NCI-H1105 (cell line): Measurements from ENCODE around the gene USP33.
A peak's percentile ranks its signal among the peaks of the same experiment; 100 is the strongest.
"Not testable (repeated sequence)": the region's sequence is repeated elsewhere in the genome, so short reads cannot be mapped to it uniquely, and the experiment has no call there.

ENCODE experiments used
- DNase-seq: peaks from one replicate; lab custom pipeline; 2025; lab: John Stamatoyannopoulos, UW

Gene USP33

GRCh38 chr1:77739235-77739634, 20.4 kb downstream of the USP33 start:
- no peak for DNase-seq

GRCh38 chr1:77732090-77732489, 27.6 kb downstream of the USP33 start:
- no peak for DNase-seq

GRCh38 chr1:77725706-77726105, 33.9 kb downstream of the USP33 start:
- no peak for DNase-seq

DNA sequence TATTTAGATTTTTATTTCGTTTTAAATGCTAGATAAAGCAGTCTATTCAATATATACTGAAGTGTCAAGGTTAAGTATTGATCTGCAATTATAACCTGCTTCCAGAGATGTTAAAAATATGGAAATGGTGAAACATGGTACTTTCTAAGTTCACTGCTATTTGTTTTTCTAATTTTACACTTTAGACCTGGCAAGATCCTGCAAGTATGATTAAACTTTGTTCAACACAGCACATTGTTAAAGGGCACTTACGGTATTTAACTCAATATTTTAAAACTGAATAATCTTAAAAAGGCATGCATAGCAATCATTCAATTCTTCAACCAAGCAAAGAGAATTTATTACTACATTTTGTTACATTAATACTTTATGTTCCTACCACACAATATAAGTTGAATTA, 41.5 kb downstream of the USP33 start:
- no peak for DNase-seq

GRCh38 chr1:77716065-77716464, 43.6 kb downstream of the USP33 start:
- no peak for DNase-seq

DNA sequence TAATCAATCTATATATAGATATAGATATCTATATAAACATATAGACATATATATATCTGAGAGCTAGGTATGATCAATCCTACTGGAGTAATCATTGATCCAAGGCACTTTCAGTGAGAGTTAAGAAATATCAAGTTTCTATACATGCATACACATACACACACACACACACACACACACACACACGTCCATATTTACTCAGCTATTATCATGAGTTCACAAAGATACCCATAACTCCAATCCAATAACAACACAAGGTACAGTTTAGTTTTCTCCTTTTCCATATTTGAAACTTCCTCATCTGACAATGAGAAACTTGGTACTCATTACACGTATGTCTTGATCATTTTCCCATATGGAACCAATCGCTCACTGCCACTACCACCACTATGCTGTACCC, 49.9 kb downstream of the USP33 start:
- no peak for DNase-seq

DNA sequence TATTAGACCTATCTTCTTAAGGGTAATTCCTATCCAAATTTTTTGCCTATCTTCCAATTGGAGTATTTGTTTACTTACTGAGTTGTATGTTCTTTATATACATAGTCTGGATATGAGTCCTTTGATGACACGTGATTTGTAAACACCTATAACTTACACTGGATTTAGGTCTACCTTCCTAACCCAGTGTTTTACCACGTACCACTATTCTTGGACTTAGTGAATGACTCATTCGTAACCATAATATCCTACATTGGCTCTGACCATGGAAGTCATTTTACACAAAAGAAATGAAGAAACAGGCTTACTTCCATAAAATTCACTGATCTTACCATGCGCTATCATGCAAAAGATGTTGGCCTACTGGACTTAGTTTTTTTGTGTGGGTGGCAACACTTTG, 53.3 kb downstream of the USP33 start:
- no peak for DNase-seq

GRCh38 chr1:77704736-77705135, 54.9 kb downstream of the USP33 start:
- DNase-seq, result no peak

DNA sequence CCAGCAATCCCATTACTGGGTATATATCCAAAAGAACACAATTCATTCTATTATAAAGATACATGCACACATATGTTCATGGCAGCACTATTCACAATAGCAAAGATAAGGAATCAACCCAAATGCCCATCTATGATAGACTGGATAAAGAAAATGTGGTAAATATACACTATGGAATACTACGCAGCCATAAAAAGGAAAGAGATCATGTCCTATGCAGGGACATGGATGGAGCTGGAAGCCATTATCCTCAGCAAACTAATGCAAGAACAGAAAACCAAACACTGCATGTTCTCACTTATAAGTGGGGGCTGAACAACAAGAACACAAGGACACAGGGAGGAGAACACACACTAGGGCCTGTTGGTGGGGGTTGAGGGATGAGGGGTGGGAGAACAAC, 60.0 kb downstream of the USP33 start:
- DNase-seq, result not testable (repeated sequence)

DNA sequence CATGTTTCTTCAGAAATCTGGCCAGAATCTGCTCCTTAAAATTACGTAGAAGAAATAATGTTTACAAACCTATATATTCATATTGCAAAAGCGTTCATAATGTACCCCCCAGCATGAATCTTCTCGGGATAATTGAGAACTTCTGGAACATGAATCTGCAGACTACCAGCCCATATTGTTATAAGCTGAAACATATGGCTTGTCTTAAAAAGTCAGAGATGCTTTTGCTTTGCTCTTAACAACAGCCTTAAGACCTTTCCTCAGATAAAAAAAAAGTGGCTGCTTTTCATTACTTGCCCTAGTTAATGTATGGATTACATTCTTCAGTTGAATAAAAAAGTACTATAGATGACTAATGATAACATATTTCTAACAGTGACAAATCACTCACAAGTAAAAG, 62.2 kb downstream of the USP33 start:
- DNase-seq, result no peak

GRCh38 chr1:77688939-77689338, 70.7 kb downstream of the USP33 start:
- DNase-seq, result no peak

GRCh38 chr1:77687519-77687906, 72.1 kb downstream of the USP33 start:
- no peak for DNase-seq

DNA sequence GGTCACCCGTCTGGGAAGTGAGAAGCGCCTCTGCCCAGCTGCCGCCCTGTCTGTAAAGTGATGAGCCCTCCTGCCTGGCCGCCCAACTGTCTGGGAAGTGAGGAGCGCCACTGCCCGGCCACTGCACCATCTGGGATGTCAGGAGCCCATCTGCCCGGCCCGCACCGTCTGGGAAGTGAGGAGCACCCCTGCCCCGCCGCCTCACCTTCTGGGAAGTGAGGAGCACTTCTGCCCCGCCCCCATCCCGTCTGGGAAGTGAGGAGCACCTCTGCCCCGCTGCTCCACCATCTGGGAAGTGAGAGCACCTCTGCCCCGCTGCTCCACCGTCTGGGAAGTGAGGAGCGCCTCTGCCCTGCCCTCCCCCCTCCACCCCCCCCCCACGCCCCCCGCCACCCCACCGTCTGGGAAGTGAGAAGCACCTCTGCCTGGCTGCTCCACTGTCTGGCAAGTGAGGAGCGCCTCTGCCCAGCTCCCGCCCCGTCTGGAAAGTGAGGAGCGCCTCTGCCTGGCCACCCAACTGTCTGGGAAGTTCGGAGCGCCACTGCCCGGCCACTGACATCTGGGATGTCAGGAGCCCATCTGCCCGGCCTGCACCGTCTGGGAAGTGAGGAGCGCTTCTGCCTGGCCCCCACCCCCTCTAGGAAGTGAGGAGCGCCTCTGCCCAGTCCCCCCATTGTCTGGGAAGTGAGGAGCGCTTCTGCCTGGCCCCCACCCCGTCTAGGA, 72.7 kb downstream of the USP33 start:
- no peak for DNase-seq

DNA sequence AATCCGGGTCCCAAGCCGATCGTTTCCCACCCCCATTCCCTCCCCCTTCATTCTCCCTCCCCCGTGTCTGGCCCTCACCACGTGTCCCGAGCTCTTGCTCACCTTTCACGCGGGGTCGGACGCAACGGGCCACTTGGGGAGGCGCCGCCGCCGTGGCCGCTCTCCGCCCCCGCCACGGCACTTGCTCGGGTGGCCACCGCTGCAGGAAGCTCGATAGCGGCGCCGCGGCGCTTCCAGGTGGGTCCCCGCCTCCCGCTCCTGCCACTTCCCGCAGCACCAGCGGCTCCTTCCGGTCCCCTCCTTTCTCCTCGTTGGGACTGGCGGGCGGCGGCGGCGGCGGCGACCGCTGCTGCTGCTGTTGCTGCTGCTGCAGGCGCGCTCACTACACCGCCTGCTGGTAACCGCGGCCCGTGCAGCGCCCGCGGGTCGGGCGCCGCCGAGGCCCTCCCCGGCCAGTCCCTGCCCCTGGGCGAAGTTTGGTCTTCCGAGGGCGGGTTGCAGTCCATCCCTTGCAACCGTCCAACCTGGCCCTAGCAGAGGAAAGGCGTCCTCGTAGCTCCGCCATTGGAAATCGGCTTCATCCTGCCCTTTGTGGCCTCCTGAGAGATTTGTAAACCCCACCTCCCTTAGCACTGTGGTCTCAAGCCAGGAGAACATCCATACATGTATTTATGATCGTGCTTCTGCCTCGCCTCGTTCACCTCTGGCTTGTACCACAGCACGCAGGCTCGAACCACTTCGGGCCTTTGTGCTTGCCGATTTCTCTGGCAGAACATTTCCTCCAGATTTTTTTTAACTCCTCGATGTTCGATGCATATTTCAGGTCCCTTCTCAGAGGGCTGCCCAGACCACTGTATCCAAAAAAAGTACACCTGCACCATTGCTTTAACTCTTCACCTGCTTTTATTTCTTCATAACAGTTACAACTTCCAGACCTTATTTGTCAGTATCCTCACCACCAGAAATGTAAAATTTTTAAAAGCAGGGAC, 76.2 kb downstream of the USP33 start:
- peak; percentile 78 for DNase-seq

GRCh38 chr1:77682460-77683159, 77.0 kb downstream of the USP33 start, which contains the start of gene ZZZ3:
ZZZ3 (minus strand) TSS chr1:77682658; CDS start chr1:77633354, 49,304 bp downstream.
- DNase-seq, result peak; percentile 90

DNA sequence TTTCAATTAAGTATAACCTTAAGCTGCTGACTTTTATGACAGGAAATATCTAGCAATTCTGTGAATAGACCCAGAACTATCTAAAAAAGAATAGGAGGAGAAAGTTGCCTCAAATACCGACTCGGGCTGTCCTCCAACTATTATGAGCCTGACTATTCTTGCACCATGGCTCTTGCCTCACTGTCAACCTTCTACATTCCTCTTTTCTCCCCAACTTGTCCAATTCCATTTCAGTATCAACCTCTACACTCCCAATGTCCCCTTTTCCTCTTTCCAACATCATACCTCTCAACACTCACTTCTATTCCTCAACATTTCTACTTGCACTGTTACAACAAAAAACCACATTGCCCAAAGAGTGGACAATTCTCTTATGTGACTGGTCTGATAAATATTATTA, 79.5 kb downstream of the USP33 start:
- no peak for DNase-seq

GRCh38 chr1:77678660-77679610, 80.7 kb downstream of the USP33 start:
- DNase-seq, result no peak

GRCh38 chr1:77674807-77675206, 84.8 kb downstream of the USP33 start:
- not testable (repeated sequence) for DNase-seq

DNA sequence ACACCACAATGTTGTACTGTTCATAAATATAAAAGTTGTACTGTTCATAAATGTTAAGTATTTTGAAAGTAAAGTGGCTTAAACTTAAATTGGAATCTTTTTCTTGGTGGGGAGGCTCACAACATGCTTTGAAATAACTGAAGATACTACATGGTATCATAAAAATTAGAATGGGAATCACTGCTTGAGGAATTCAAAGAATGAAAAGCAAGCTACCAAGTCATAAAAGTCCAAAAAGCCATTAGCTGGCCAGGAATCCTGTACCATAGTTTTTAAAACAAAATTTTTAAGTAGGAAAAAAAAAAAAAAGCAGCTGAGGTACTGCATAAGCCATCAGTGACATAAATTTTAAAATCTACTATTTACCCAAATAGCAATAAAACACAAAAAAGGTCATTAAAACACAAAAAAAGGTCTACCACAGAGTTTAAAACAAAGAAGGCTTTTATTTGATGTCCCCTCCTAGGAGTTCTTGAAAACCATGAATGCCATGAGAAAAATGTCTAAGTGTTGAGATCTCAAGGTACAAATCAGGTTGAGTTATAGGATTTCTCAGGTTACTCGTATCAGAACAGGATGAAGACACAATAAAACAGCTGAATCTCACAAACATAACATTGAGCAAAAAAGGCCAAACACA, 85.8 kb downstream of the USP33 start:
- no peak for DNase-seq

GRCh38 chr1:77673030-77673429, 86.6 kb downstream of the USP33 start:
- DNase-seq, result no peak

DNA sequence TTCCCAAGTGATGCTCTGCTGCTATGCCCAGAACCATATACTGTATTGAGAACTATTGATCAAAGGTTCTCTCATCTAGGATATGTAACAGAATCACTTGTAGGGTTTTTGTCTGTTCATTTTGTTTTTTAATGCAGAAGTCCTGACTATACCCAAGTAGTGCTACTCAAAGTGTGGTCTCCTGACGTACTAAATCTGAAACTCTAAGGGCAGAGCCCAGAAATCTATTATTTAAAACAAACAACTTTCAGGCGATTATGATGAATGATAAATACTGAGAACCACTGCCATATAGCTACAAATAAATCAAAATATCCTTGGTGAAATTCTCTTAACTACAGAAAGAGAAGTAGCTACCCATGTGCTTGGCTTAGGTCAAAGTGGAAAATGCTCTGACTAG, 87.3 kb downstream of the USP33 start:
- DNase-seq, result no peak
